ENCODE measurements around the gene KIF21A. TPM values are rescaled to one million over a fixed set of nuclear protein-coding genes. Genes with fewer than 3 reads are reported as not detected.

Gene KIF21A
- total RNA-seq, 1 donor = 4.3 TPM

DNA sequence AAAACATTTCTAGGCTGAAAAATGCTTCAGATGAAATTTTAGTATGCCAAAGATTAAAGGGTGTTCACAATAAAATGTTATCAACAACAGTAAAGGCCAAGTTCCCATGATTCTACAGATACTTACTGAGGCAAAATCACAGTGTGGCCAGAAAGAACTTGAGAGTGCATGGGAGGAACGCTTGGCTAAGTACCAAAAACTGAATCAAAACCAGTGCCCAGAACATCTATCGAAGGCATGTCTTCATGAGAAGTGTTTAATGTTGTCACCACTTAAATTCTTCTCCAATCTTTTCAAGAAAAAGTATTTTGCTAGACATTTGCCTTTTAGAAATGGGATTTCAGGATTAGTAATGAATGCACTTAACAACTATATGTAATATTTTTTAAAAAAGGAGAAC, 41.5 kb downstream of the KIF21A start:
- Histone ChIP-seq H2AFZ (ENCODE audit: low read length) (no peak overlapping the region), H3K9me3 (ENCODE audit: low read depth, low read length) (no peaks in the 10 kb centered on the region), H3K4me2 (ENCODE audit: insufficient read depth, low read length) (no peak overlapping the region), H3K27me3 (ENCODE audit: insufficient read depth, low read length) (no peaks in the 10 kb centered on the region), H3K79me2 (ENCODE audit: insufficient read depth, low read length) (no peaks in the 10 kb centered on the region), H4K20me1 (ENCODE audit: insufficient read depth, low read length) (no peaks in the 10 kb centered on the region), H3K4me1 (ENCODE audit: insufficient read depth, low read length) (no peaks in the 10 kb centered on the region), H3K27ac (ENCODE audit: low read depth, low read length) (no peak overlapping the region), H3K4me3 (ENCODE audit: insufficient read depth, low read length) (no peak overlapping the region), H3K36me3 (ENCODE audit: insufficient read depth, low read length) (no peaks in the 10 kb centered on the region)
- TF ChIP-seq, protein P1, sequence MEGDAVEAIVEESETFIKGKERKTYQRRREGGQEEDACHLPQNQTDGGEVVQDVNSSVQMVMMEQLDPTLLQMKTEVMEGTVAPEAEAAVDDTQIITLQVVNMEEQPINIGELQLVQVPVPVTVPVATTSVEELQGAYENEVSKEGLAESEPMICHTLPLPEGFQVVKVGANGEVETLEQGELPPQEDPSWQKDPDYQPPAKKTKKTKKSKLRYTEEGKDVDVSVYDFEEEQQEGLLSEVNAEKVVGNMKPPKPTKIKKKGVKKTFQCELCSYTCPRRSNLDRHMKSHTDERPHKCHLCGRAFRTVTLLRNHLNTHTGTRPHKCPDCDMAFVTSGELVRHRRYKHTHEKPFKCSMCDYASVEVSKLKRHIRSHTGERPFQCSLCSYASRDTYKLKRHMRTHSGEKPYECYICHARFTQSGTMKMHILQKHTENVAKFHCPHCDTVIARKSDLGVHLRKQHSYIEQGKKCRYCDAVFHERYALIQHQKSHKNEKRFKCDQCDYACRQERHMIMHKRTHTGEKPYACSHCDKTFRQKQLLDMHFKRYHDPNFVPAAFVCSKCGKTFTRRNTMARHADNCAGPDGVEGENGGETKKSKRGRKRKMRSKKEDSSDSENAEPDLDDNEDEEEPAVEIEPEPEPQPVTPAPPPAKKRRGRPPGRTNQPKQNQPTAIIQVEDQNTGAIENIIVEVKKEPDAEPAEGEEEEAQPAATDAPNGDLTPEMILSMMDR (IDR thresholded peaks at IDR 0.05; ENCODE audit: extremely low read depth, low read depth, low read length) = no peak
- DNase-seq (ENCODE audit: insufficient read length, low spot score, missing footprints) = no peak

GRCh38 chr12:39395866-39396265, 47.1 kb downstream of the KIF21A start:
- no peak overlapping the region for H2AFZ ChIP-seq (ENCODE audit: low read length)
- no peaks in the 10 kb centered on the region for H4K20me1 ChIP-seq (ENCODE audit: insufficient read depth, low read length)
- no peaks in the 10 kb centered on the region for H3K79me2 ChIP-seq (ENCODE audit: insufficient read depth, low read length)
- no peaks in the 10 kb centered on the region for H3K27me3 ChIP-seq (ENCODE audit: insufficient read depth, low read length)
- no peaks in the 10 kb centered on the region for H3K4me1 ChIP-seq (ENCODE audit: insufficient read depth, low read length)
- H3K27ac ChIP-seq (ENCODE audit: low read depth, low read length) = no peak overlapping the region
- no peaks in the 10 kb centered on the region for H3K36me3 ChIP-seq (ENCODE audit: insufficient read depth, low read length)
- DNase-seq (ENCODE audit: insufficient read length, low spot score, missing footprints) = no peak
- TF ChIP-seq, protein P1 (IDR thresholded peaks at IDR 0.05; ENCODE audit: extremely low read depth, low read depth, low read length) = no peak
- no peak overlapping the region for H3K4me2 ChIP-seq (ENCODE audit: insufficient read depth, low read length)
- H3K4me3 ChIP-seq (ENCODE audit: insufficient read depth, low read length) = no peak overlapping the region
- no peaks in the 10 kb centered on the region for H3K9me3 ChIP-seq (ENCODE audit: low read depth, low read length)

GRCh38 chr12:39393890-39394289, 49.0 kb downstream of the KIF21A start:
- no peak overlapping the region for H2AFZ ChIP-seq (ENCODE audit: low read length)
- H3K9me3 ChIP-seq (ENCODE audit: low read depth, low read length) = no peaks in the 10 kb centered on the region
- no peaks in the 10 kb centered on the region for H3K4me1 ChIP-seq (ENCODE audit: insufficient read depth, low read length)
- no peak overlapping the region for H3K4me2 ChIP-seq (ENCODE audit: insufficient read depth, low read length)
- no peaks in the 10 kb centered on the region for H4K20me1 ChIP-seq (ENCODE audit: insufficient read depth, low read length)
- no peak for DNase-seq (ENCODE audit: insufficient read length, low spot score, missing footprints)
- TF ChIP-seq, protein P1 (IDR thresholded peaks at IDR 0.05; ENCODE audit: extremely low read depth, low read depth, low read length) = no peak
- H3K4me3 ChIP-seq (ENCODE audit: insufficient read depth, low read length) = no peak overlapping the region
- no peak overlapping the region for H3K27ac ChIP-seq (ENCODE audit: low read depth, low read length)
- H3K79me2 ChIP-seq (ENCODE audit: insufficient read depth, low read length) = no peaks in the 10 kb centered on the region
- H3K27me3 ChIP-seq (ENCODE audit: insufficient read depth, low read length) = no peaks in the 10 kb centered on the region
- H3K36me3 ChIP-seq (ENCODE audit: insufficient read depth, low read length) = no peaks in the 10 kb centered on the region

DNA sequence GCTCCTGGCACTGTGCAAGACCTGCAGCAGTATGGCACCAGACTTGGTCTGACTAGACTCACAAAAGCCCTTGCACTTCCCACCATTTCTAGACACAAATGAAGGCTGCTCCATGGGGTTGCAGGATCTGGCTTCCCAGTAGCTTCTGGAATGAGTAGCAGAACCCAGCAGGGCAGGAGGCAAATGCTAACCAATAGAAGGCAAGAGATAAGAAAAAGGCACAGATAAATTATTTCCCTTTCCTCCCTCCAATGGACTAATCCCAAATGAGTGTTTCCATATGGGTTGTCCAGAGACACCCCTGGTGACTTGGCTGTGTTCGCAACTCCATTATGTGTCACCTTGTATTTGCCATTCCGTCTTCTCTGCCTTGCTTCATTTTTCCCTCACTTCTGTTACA, 49.7 kb downstream of the KIF21A start:
- H3K4me2 ChIP-seq (ENCODE audit: insufficient read depth, low read length) = no peak overlapping the region
- no peak overlapping the region for H3K4me3 ChIP-seq (ENCODE audit: insufficient read depth, low read length)
- H3K9me3 ChIP-seq (ENCODE audit: low read depth, low read length) = no peaks in the 10 kb centered on the region
- no peaks in the 10 kb centered on the region for H3K36me3 ChIP-seq (ENCODE audit: insufficient read depth, low read length)
- no peaks in the 10 kb centered on the region for H3K79me2 ChIP-seq (ENCODE audit: insufficient read depth, low read length)
- DNase-seq (ENCODE audit: insufficient read length, low spot score, missing footprints) = no peak
- H2AFZ ChIP-seq (ENCODE audit: low read length) = no peak overlapping the region
- TF ChIP-seq, protein P1 (IDR thresholded peaks at IDR 0.05; ENCODE audit: extremely low read depth, low read depth, low read length) = no peak
- H3K4me1 ChIP-seq (ENCODE audit: insufficient read depth, low read length) = no peaks in the 10 kb centered on the region
- no peaks in the 10 kb centered on the region for H3K27me3 ChIP-seq (ENCODE audit: insufficient read depth, low read length)
- no peaks in the 10 kb centered on the region for H4K20me1 ChIP-seq (ENCODE audit: insufficient read depth, low read length)
- no peak overlapping the region for H3K27ac ChIP-seq (ENCODE audit: low read depth, low read length)

Measured in osteoblast (primary cell).